K562 (cell line): Measurements from ENCODE around the gene UBASH3B. TPM values are rescaled to one million over a fixed set of nuclear protein-coding genes. Genes with fewer than 3 reads are reported as not detected.

Experiments used
- ATAC-seq: fragments of 200-7000 bp; cut with Tn5 transposase; 3 replicates; pipeline ENCODE4 v1.9.1; 2020; ENCODE audit warnings: moderate library complexity
- BruUV-seq: library from RNA; stranded (reverse); fragments of 400-500 nt; replicated peaks from 2 replicates; lab custom pipeline; 2021; lab: Mats Ljungman, UMichigan
- CTCF ChIA-PET: fragments of 300-600 bp; formaldehyde crosslinking; extraction: SDS; loops from one replicate; lab custom pipeline; 2021; ENCODE audit warnings: low intra/inter-chr PET ratio; lab: Yijun Ruan, JAX
- POLR2A ChIA-PET: fragments of 300-600, 350-650 bp; sonication (Branson Sonifier 250); formaldehyde crosslinking; extraction: SDS; loops from one replicate; lab custom pipeline; 2021; ENCODE audit warnings: antibody characterized with exemption, inconsistent platforms; lab: Yijun Ruan, JAX
- DNase-seq, 4 experiments: peaks; one replicate each; pipeline versions ENCODE4 v3.0.0 to v3.0.0-alpha.2; 2011 to 2018; ENCODE audit warnings: low spot score in 3 of 4, mixed read lengths in 3 of 4; ENCODE audit errors: extremely low read depth in 1 of 4
- FAIRE-seq: peaks from 2 replicates; lab custom pipeline; 2011; peaks lifted over from hg19 to GRCh38; lab: Jason Lieb, UNC
- H2AFZ ChIP-seq: 2 replicates; pipeline ENCODE4 v1.6.0; 2011; ENCODE audit warnings: low read depth, low read length, control low read depth, inconsistent platforms
- H3K27ac ChIP-seq: fragments of 200-600 bp; 3 replicates; pipeline ENCODE4 v1.8.0; 2011; ENCODE audit warnings: low read depth, mild to moderate bottlenecking, control low read depth, inconsistent platforms, low read length, moderate library complexity, mixed read lengths; ENCODE audit errors: extremely low read depth
- H3K27me3 ChIP-seq, 2 experiments: fragments of 300-600 bp in 1 of 2; 2 replicates in 1 of 2; 3 replicates in 1 of 2; pipeline versions ENCODE4 v1.6.0 to v1.8.0; 2011; ENCODE audit warnings: inconsistent platforms in 2 of 2, low read length in 2 of 2, mild to moderate bottlenecking in 1 of 2, mixed read lengths in 1 of 2, moderate library complexity in 1 of 2; ENCODE audit not compliant: control insufficient read depth in 2 of 2, insufficient read depth in 2 of 2
- H3K36me3 ChIP-seq: fragments of 300-600 bp; 3 replicates; pipeline ENCODE4 v1.8.0; 2011; ENCODE audit warnings: mild to moderate bottlenecking, low read length, inconsistent platforms; ENCODE audit not compliant: control insufficient read depth, insufficient read depth
- H3K4me1 ChIP-seq, 2 experiments: fragments of 200-600 bp in 1 of 2; replicated peaks in 1 of 2; 2 replicates in 1 of 2; 3 replicates in 1 of 2; pipeline versions ENCODE4 v1.5.1 to v1.8.0; 2011; ENCODE audit warnings: inconsistent platforms in 2 of 2, low read length in 2 of 2, mild to moderate bottlenecking in 1 of 2, mixed read lengths in 1 of 2, moderate library complexity in 1 of 2; ENCODE audit not compliant: control insufficient read depth in 2 of 2, insufficient read depth in 2 of 2
- H3K4me2 ChIP-seq: 2 replicates; pipeline ENCODE4 v1.6.1; 2011; ENCODE audit warnings: low read length, control low read depth, inconsistent platforms, mixed read lengths; ENCODE audit not compliant: insufficient read depth
- H3K4me3 ChIP-seq: fragments of 200-600 bp; sonication (generic), shearing (Covaris generic); 2 replicates; pipeline ENCODE4 v1.5.1; 2016; ENCODE audit warnings: control low read depth, inconsistent platforms
- H3K79me2 ChIP-seq: fragments of 200-600 bp; 3 replicates; pipeline ENCODE4 v1.8.0; 2011; ENCODE audit warnings: low read length, inconsistent platforms; ENCODE audit not compliant: control insufficient read depth, insufficient read depth
- H3K9ac ChIP-seq, 2 experiments: 2 replicates each; pipeline versions ENCODE4 v1.6.0 to v1.6.1; 2011; ENCODE audit warnings: low read depth in 2 of 2, low read length in 2 of 2, control low read depth in 1 of 2, inconsistent platforms in 1 of 2, mild to moderate bottlenecking in 1 of 2, mixed read lengths in 1 of 2; ENCODE audit not compliant: insufficient read depth in 1 of 2
- H3K9me1 ChIP-seq: one replicate; pipeline ENCODE4 v1.6.0; 2011; ENCODE audit warnings: inconsistent platforms, mild to moderate bottlenecking, low read length, moderate library complexity; ENCODE audit not compliant: control insufficient read depth, insufficient read depth
- H3K9me3 ChIP-seq: replicated peaks from 2 replicates; pipeline ENCODE4 v1.5.1; 2011; ENCODE audit warnings: low read depth, low read length, inconsistent platforms; ENCODE audit not compliant: control insufficient read depth, insufficient read depth
- H4K20me1 ChIP-seq: replicated peaks from 2 replicates; pipeline ENCODE4 v1.6.1; 2011; ENCODE audit warnings: low read length, inconsistent platforms, mixed read lengths; ENCODE audit not compliant: control insufficient read depth, insufficient read depth
- CAMTA2 ChIP-seq: fragments of 250-450 bp; sonication (Bioruptor Pico); conservative IDR thresholded peaks from 2 replicates; pipeline ENCODE4 v1.5.1; 2022
- CCNT2 ChIP-seq: IDR thresholded peaks from 2 replicates; pipeline ENCODE4 v1.6.1; 2011; ENCODE audit warnings: borderline replicate concordance, low read depth, mild to moderate bottlenecking, moderate library complexity, mixed read lengths, low read length; ENCODE audit not compliant: insufficient read length; ENCODE audit errors: extremely low read depth
- E2F8 ChIP-seq: fragments of 450-650 bp; IDR thresholded peaks from 2 replicates; pipeline ENCODE4 v1.7.1; 2018; ENCODE audit warnings: mild to moderate bottlenecking, low read depth; ENCODE audit not compliant: partially characterized antibody
- HIVEP1 ChIP-seq: fragments of 250-450 bp; sonication (Bioruptor Pico); IDR thresholded peaks from 2 replicates; pipeline ENCODE4 v1.4.0; 2020; ENCODE audit warnings: mild to moderate bottlenecking
- IRF9 ChIP-seq: fragments of 450-650 bp; IDR thresholded peaks from 2 replicates; pipeline ENCODE4 v1.6.1; 2016; ENCODE audit warnings: missing biosample characterization, missing genetic modification characterization
- POLR2A ChIP-seq: fragments of 450-650 bp; conservative IDR thresholded peaks from 2 replicates; pipeline ENCODE4 v1.6.1; 2016
- PYGO2 ChIP-seq: fragments of 450-650 bp; IDR thresholded peaks from 2 replicates; pipeline ENCODE4 v1.6.1; 2016; ENCODE audit warnings: mild to moderate bottlenecking, missing genetic modification characterization, moderate library complexity, missing compliant biosample characterization
- RAD21 ChIP-seq, 2 experiments: fragments of 250-450 bp in 1 of 2; fragments of 450-650 bp in 1 of 2; sonication (Bioruptor Pico) in 1 of 2; formaldehyde crosslinking in 1 of 2; IDR thresholded peaks in 1 of 2; conservative IDR thresholded peaks in 1 of 2; 2 replicates each; pipeline versions ENCODE4 v1.4.0 to v1.8.0; 2020 to 2022; ENCODE audit warnings: mild to moderate bottlenecking in 2 of 2, moderate library complexity in 1 of 2
- TFAM ChIP-seq: fragments of 250-450 bp; sonication (Bioruptor Pico); conservative IDR thresholded peaks from 2 replicates; pipeline ENCODE4 v1.5.0; 2021; ENCODE audit warnings: mild to moderate bottlenecking, moderate library complexity
- ZFP36 ChIP-seq: fragments of 150-350 bp; IDR thresholded peaks from 2 replicates; pipeline ENCODE4 v1.6.1; 2018; ENCODE audit warnings: low read length, low read depth; ENCODE audit not compliant: partially characterized antibody
- ZFX ChIP-seq: sonication (generic); formaldehyde crosslinking; IDR thresholded peaks from 2 replicates; pipeline ENCODE4 v1.8.0; 2022; ENCODE audit warnings: mild to moderate bottlenecking, missing genetic modification reagents, moderate library complexity
- ZNF12 ChIP-seq: sonication (generic); formaldehyde crosslinking; IDR thresholded peaks from 2 replicates; pipeline ENCODE4 v1.4.0; 2020; ENCODE audit warnings: mild to moderate bottlenecking, missing genetic modification reagents
- WGBS: fragments of 100-300 bp; shearing (Covaris generic); methylation state at CpG from one replicate; pipeline ENCODE4 v1.1.6; 2016; ENCODE audit warnings: low coverage, mixed read lengths; ENCODE audit not compliant: insufficient coverage; ENCODE audit errors: missing lambda C conversion rate; 5-methylcytosine and 5-hydroxymethylcytosine counted together
- in situ Hi-C: fragments of 300-500 bp; cut with MboI; formaldehyde crosslinking; loops from 4 replicates; pipeline ENCODE4 v1.15.0; 2018; ENCODE audit warnings: inconsistent platforms, mixed read lengths
- intact Hi-C: fragments of 100-400 bp; cut with micrococcal nuclease; formaldehyde crosslinking; loops from 2 replicates; pipeline ENCODE4 v1.14.2; 2022
- polyA plus RNA-seq, 8 experiments: library from polyadenylated mRNA; depleted of rRNA in 4 of 8; stranded (reverse) in 5 of 8; unstranded in 3 of 8; fragments of >200 nt; fragmentation: Nextera tagmentation in 2 of 8; fragmentation: Illumina TruSeq in 1 of 8; extraction: Ambion mirVana in 2 of 8; extraction: Trizol in 1 of 8; gene quantifications; 2 replicates each; pipeline versions ENCODE4 v1.2.1 to v1.2.3, GENCODE V29; 2011 to 2014; ENCODE audit warnings: inconsistent platforms in 1 of 8, missing spikeins in 1 of 8
- total RNA-seq, 7 experiments: library from RNA; depleted of rRNA in 6 of 7; stranded (reverse); fragments of >200 nt in 6 of 7; fragmentation: Illumina TruSeq in 2 of 7; extraction: Trizol in 2 of 7; gene quantifications; 2 replicates each; pipeline versions ENCODE4 v1.2.1 to v1.2.3, GENCODE V29; 2011 to 2021; ENCODE audit warnings: low replicate concordance in 1 of 7
- TF ChIP-seq, protein P1 (sequence below): sonication (generic); formaldehyde crosslinking; IDR thresholded peaks from 2 replicates; pipeline ENCODE4 v1.8.1; 2023; ENCODE audit warnings: mild to moderate bottlenecking, missing genetic modification reagents, moderate library complexity

UBASH3B gene
- total and polyA plus RNA-seq, 9 of the 15 experiments (the other 6 are each of a cell fraction or from before 2014, with no cell fraction given) = 0.01 to 0.31 (median 0.08) TPM; not detected in 2

- POLR2A ChIA-PET = no interaction called here
- H3K9ac ChIP-seq = no peak overlapping the region
- H2AFZ ChIP-seq = no peak overlapping the region
- FAIRE-seq = no peak
- ATAC-seq = no peak
- H3K4me1 ChIP-seq = no peaks in the 10 kb centered on the region
- H3K9me1 ChIP-seq = no peaks in the 10 kb centered on the region
- in situ Hi-C loops = no loop called here
- CTCF ChIA-PET = interaction anchor here (0.6 kb wide), 1 partner anchor 9 kb away, joined by 3 read pairs; no protein-coding TSS in a partner anchor
- no peaks in the 10 kb centered on the region for H3K36me3 ChIP-seq
- H3K79me2 ChIP-seq = no peaks in the 10 kb centered on the region
- TF ChIP-seq ZNF12 (CRISPR knock-in tag) = no peak
- no peak for TF ChIP-seq CAMTA2 (CRISPR knock-in tag)
- TF ChIP-seq IRF9 = no peak
- TF ChIP-seq RAD21 (CRISPR knock-in tag; conservative IDR thresholded peaks at IDR 0.05 in 1 of 2, IDR thresholded peaks at IDR 0.05 in 1 of 2) = no peak
- no peak for TF ChIP-seq CCNT2
- TF ChIP-seq, protein P1, sequence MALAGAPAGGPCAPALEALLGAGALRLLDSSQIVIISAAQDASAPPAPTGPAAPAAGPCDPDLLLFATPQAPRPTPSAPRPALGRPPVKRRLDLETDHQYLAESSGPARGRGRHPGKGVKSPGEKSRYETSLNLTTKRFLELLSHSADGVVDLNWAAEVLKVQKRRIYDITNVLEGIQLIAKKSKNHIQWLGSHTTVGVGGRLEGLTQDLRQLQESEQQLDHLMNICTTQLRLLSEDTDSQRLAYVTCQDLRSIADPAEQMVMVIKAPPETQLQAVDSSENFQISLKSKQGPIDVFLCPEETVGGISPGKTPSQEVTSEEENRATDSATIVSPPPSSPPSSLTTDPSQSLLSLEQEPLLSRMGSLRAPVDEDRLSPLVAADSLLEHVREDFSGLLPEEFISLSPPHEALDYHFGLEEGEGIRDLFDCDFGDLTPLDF (CRISPR knock-in tag) = no peak
- TF ChIP-seq ZFX (CRISPR knock-in tag) = no peak
- TF ChIP-seq PYGO2 (tag) = no peak
- no peak for TF ChIP-seq TFAM (CRISPR knock-in tag)
- no peak for TF ChIP-seq POLR2A
- TF ChIP-seq ZFP36 = no peak
- TF ChIP-seq E2F8 = no peak
- TF ChIP-seq HIVEP1 (CRISPR knock-in tag) = no peak
- H3K4me2 ChIP-seq = no peak overlapping the region
- WGBS = 4% methylated on average over 2 of the region's 2 CpGs
- BruUV-seq = no TSS peak
- H3K4me3 ChIP-seq = no peak overlapping the region
- H4K20me1 ChIP-seq = no peaks in the 10 kb centered on the region
- H3K9me3 ChIP-seq = no peaks in the 10 kb centered on the region
- no peak overlapping the region for H3K27ac ChIP-seq
- no peak for DNase-seq
- peaks cover 0 to 12% of the 10 kb centered on the region in 2 experiments; a peak in 2 of 5 replicates for H3K27me3 ChIP-seq
- intact Hi-C loops = no loop called here
Measured at GRCh38 chr11:122803306-122803705, 147.8 kb downstream of the UBASH3B start.
